Gastroesophageal sphincter (tissue), 3 donors: ENCODE measurements around the gene TAF3.

Source experiments
- POLR2A ChIP-seq, 2 donors: fragments of 450-650 bp; IDR thresholded peaks; one replicate each; pipeline ENCODE4 v1.6.1; 2017; ENCODE audit warnings: antibody characterized with exemption in 2 of 2, mild to moderate bottlenecking in 2 of 2, moderate library complexity in 1 of 2
- TF ChIP-seq, protein P1 (sequence below), 4 experiments: fragments of 200-600 bp in 2 of 4; fragments of 450-650 bp in 2 of 4; sonication (generic) in 1 of 4; IDR thresholded peaks; one replicate each; pipeline ENCODE4 v1.5.1; 2017 to 2019; ENCODE audit warnings: antibody characterized with exemption in 4 of 4, mild to moderate bottlenecking in 2 of 4, moderate library complexity in 2 of 4

DNA sequence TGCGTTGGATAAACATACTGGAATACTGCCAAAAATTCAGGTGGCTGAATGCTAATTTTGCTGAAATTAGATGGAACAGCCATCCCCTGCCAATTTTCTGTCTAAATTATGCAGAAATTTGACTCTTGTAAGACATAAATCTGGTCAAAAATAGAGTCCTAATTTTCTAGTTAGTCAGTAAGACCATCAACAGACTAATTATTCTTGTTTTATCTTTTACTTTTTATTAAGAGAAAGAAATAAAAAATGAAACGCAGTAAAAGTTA lies 125.8 kb downstream of the TAF3 start:
- TF ChIP-seq, protein P1, sequence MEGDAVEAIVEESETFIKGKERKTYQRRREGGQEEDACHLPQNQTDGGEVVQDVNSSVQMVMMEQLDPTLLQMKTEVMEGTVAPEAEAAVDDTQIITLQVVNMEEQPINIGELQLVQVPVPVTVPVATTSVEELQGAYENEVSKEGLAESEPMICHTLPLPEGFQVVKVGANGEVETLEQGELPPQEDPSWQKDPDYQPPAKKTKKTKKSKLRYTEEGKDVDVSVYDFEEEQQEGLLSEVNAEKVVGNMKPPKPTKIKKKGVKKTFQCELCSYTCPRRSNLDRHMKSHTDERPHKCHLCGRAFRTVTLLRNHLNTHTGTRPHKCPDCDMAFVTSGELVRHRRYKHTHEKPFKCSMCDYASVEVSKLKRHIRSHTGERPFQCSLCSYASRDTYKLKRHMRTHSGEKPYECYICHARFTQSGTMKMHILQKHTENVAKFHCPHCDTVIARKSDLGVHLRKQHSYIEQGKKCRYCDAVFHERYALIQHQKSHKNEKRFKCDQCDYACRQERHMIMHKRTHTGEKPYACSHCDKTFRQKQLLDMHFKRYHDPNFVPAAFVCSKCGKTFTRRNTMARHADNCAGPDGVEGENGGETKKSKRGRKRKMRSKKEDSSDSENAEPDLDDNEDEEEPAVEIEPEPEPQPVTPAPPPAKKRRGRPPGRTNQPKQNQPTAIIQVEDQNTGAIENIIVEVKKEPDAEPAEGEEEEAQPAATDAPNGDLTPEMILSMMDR (IDR thresholded peaks at IDR 0.05) = no peak
- no peak for TF ChIP-seq POLR2A (IDR thresholded peaks at IDR 0.05)
